ENCODE results near the gene SPARCL1. TPM values are rescaled to one million over a fixed set of nuclear protein-coding genes. Genes with fewer than 3 reads are reported as not detected.

SPARCL1 gene
- total and polyA plus RNA-seq, 2 experiments from 2014 or later: not detected

- no peak for TF ChIP-seq EZH2phosphoT487 (IDR thresholded peaks at IDR 0.05; ENCODE audit: insufficient read depth, low read depth)
- no peak for TF ChIP-seq EZH2 (IDR thresholded peaks at IDR 0.05; ENCODE audit: insufficient read depth, poor library complexity, severe bottlenecking)
- Histone ChIP-seq H3K36me3 (ENCODE audit: low read depth) (peaks cover 6% of the 10 kb centered on the region; the same call in 1 of the 2 replicates), H3K27me3 (replicated peaks; ENCODE audit: insufficient read depth) (no peaks in the 10 kb centered on the region), H2AFZ (no peak overlapping the region), H3K79me2 (ENCODE audit: insufficient read depth) (peaks cover 81% of the 10 kb centered on the region), H3K4me3 (no peak overlapping the region), H3K9me3 (ENCODE audit: low read depth) (no peaks in the 10 kb centered on the region), H3F3A (ENCODE audit: insufficient read depth) (no peaks in the 10 kb centered on the region), H4K20me1 (ENCODE audit: insufficient read depth) (0 out of 2 replicates have a peak, but pooled peaks cover 7% of the 10 kb centered on the region), H3K27ac (no peak overlapping the region), H3K9me2 (ENCODE audit: insufficient read depth) (no peaks in the 10 kb centered on the region), H3K4me1 (ENCODE audit: insufficient read depth) (no peaks in the 10 kb centered on the region), H3K4me2 (ENCODE audit: unreplicated experiment) (no peak overlapping the region), H3K9ac (no peak overlapping the region)
- in situ Hi-C loops (cut with MboI): no loop called here
- no peak for DNase-seq
- WGBS, 2 experiments (ENCODE audit: low coverage in 1 of 2, low lambda C conversion rate in 2 of 2, missing lambda C conversion rate in 2 of 2): 92 to 96% methylated on average over 2 of the region's 2 CpGs
These were observed 95.8 kb downstream of the SPARCL1 start for GRCh38 chr4:87433342-87433741.

GRCh38 chr4:87430038-87430437 lies 99.1 kb downstream of the SPARCL1 start:
- Histone ChIP-seq H3K36me3 (ENCODE audit: low read depth) (no peaks in the 10 kb centered on the region), H3K9me3 (ENCODE audit: low read depth) (no peaks in the 10 kb centered on the region), H3F3A (ENCODE audit: insufficient read depth) (no peaks in the 10 kb centered on the region), H3K27ac (no peak overlapping the region), H3K9ac (no peak overlapping the region), H3K27me3 (replicated peaks; ENCODE audit: insufficient read depth) (no peaks in the 10 kb centered on the region), H4K20me1 (ENCODE audit: insufficient read depth) (0 out of 2 replicates have a peak, but pooled peaks cover 7% of the 10 kb centered on the region), H3K4me3 (no peak overlapping the region), H3K4me2 (ENCODE audit: unreplicated experiment) (no peak overlapping the region), H3K4me1 (ENCODE audit: insufficient read depth) (no peaks in the 10 kb centered on the region), H2AFZ (no peak overlapping the region), H3K9me2 (ENCODE audit: insufficient read depth) (no peaks in the 10 kb centered on the region), H3K79me2 (ENCODE audit: insufficient read depth) (peaks cover 100% of the 10 kb centered on the region)
- DNase-seq: no peak
- WGBS, 2 experiments (ENCODE audit: low coverage in 1 of 2, low lambda C conversion rate in 2 of 2, missing lambda C conversion rate in 2 of 2): 98 to 100% methylated on average over 2 of the region's 2 CpGs
- in situ Hi-C loops (cut with MboI): no loop called here
- TF ChIP-seq EZH2phosphoT487 (IDR thresholded peaks at IDR 0.05; ENCODE audit: insufficient read depth, low read depth) (no peak), EZH2 (IDR thresholded peaks at IDR 0.05; ENCODE audit: insufficient read depth, poor library complexity, severe bottlenecking) (no peak)

GRCh38 chr4:87428979-87429378 lies 100.2 kb downstream of the SPARCL1 start:
- H3K79me2 ChIP-seq (ENCODE audit: insufficient read depth): peaks cover 100% of the 10 kb centered on the region
- no peaks in the 10 kb centered on the region for H3K9me3 ChIP-seq (ENCODE audit: low read depth)
- H3K36me3 ChIP-seq (ENCODE audit: low read depth): no peaks in the 10 kb centered on the region
- no peak overlapping the region for H3K4me2 ChIP-seq (ENCODE audit: unreplicated experiment)
- no peaks in the 10 kb centered on the region for H3K9me2 ChIP-seq (ENCODE audit: insufficient read depth)
- no peaks in the 10 kb centered on the region for H3F3A ChIP-seq (ENCODE audit: insufficient read depth)
- peaks cover 5% of the 10 kb centered on the region for H3K4me1 ChIP-seq (ENCODE audit: insufficient read depth)
- no peak overlapping the region for H3K9ac ChIP-seq
- H3K27me3 ChIP-seq (replicated peaks; ENCODE audit: insufficient read depth): no peaks in the 10 kb centered on the region
- H2AFZ ChIP-seq: no peak overlapping the region
- H3K27ac ChIP-seq: no peak overlapping the region
- 96 to 99% methylated on average over 6 of the region's 6 CpGs for WGBS, 2 experiments (ENCODE audit: low coverage in 1 of 2, low lambda C conversion rate in 2 of 2, missing lambda C conversion rate in 2 of 2)
- TF ChIP-seq EZH2phosphoT487 (IDR thresholded peaks at IDR 0.05; ENCODE audit: insufficient read depth, low read depth) (no peak), EZH2 (IDR thresholded peaks at IDR 0.05; ENCODE audit: insufficient read depth, poor library complexity, severe bottlenecking) (no peak)
- 0 out of 2 replicates have a peak, but pooled peaks cover 7% of the 10 kb centered on the region for H4K20me1 ChIP-seq (ENCODE audit: insufficient read depth)
- H3K4me3 ChIP-seq: no peak overlapping the region
- DNase-seq: no peak
- in situ Hi-C loops (cut with MboI): no loop called here

DNA sequence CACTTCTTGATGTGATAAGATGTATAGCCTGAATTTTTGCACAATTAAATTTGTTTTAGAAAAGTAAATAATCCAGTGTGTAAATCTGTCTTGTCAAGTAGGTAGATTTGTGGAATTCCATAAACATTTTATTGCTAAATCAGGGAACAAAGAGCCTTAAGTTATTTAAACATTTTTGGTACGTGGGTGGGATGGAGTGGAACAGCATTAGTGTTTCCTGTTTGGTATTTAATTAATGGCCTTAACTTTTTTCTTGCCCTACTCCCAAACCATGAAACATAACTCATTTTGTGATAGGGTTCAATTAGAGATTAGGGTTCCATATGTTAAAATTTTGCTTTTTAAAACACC lies 101.7 kb downstream of the SPARCL1 start:
- Histone ChIP-seq H3K27ac (no peak overlapping the region), H4K20me1 (ENCODE audit: insufficient read depth) (0 out of 2 replicates have a peak, but pooled peaks cover 4% of the 10 kb centered on the region), H3K9ac (no peak overlapping the region), H3K4me3 (no peak overlapping the region), H2AFZ (no peak overlapping the region), H3K79me2 (ENCODE audit: insufficient read depth) (peaks cover 98% of the 10 kb centered on the region), H3K36me3 (ENCODE audit: low read depth) (no peaks in the 10 kb centered on the region), H3K4me2 (ENCODE audit: unreplicated experiment) (no peak overlapping the region), H3K9me2 (ENCODE audit: insufficient read depth) (no peaks in the 10 kb centered on the region), H3K4me1 (ENCODE audit: insufficient read depth) (peaks cover 13% of the 10 kb centered on the region), H3K27me3 (replicated peaks; ENCODE audit: insufficient read depth) (no peaks in the 10 kb centered on the region), H3F3A (ENCODE audit: insufficient read depth) (no peaks in the 10 kb centered on the region), H3K9me3 (ENCODE audit: low read depth) (no peaks in the 10 kb centered on the region)
- WGBS, 2 experiments (ENCODE audit: low coverage in 1 of 2, low lambda C conversion rate in 2 of 2, missing lambda C conversion rate in 2 of 2): 91 to 95% methylated on average over 1 of the region's 1 CpG
- no peak for DNase-seq
- in situ Hi-C loops (cut with MboI): no loop called here
- no peak for TF ChIP-seq EZH2 (IDR thresholded peaks at IDR 0.05; ENCODE audit: insufficient read depth, poor library complexity, severe bottlenecking)
- TF ChIP-seq EZH2phosphoT487 (IDR thresholded peaks at IDR 0.05; ENCODE audit: insufficient read depth, low read depth): no peak
